HG03196 (cell line): Measurements from ENCODE around the gene PIP5K1C.

Experiments used
- ATAC-seq: cut with Tn5 transposase; IDR thresholded peaks from one replicate; pipeline ENCODE4 v1.9.1; 2021; ENCODE audit not compliant: unreplicated experiment

PIP5K1C gene

GRCh38 chr19:3695124-3695733, 5.0 kb downstream of the PIP5K1C start:
- ATAC-seq: no peak

GRCh38 chr19:3694361-3695123, 5.7 kb downstream of the PIP5K1C start:
- ATAC-seq: no peak

GRCh38 chr19:3693025-3693925, 7.0 kb downstream of the PIP5K1C start:
- ATAC-seq: no peak

- ATAC-seq: no peak
Measured at GRCh38 chr19:3692141-3693024, 7.9 kb downstream of the PIP5K1C start.

GRCh38 chr19:3691726-3692125, 8.5 kb downstream of the PIP5K1C start:
- no peak for ATAC-seq

GRCh38 chr19:3691372-3691716, 8.9 kb downstream of the PIP5K1C start:
- ATAC-seq: no peak

GRCh38 chr19:3690551-3691371, 9.5 kb downstream of the PIP5K1C start:
- ATAC-seq: no peak

GRCh38 chr19:3687774-3688706, 12.2 kb downstream of the PIP5K1C start:
- no peak for ATAC-seq

- ATAC-seq: no peak
Measured at GRCh38 chr19:3687393-3687773, 12.9 kb downstream of the PIP5K1C start.

- ATAC-seq: no peak
Measured at GRCh38 chr19:3684817-3685410, 15.4 kb downstream of the PIP5K1C start.

GRCh38 chr19:3684054-3684816, 16.0 kb downstream of the PIP5K1C start:
- no peak for ATAC-seq

GRCh38 chr19:3683405-3684053, 16.7 kb downstream of the PIP5K1C start:
- no peak for ATAC-seq

GRCh38 chr19:3682741-3683404, 17.4 kb downstream of the PIP5K1C start:
- ATAC-seq: no peak

GRCh38 chr19:3682286-3682685, 18.0 kb downstream of the PIP5K1C start:
- no peak for ATAC-seq

- ATAC-seq: no peak
Measured at GRCh38 chr19:3680939-3681338, 19.3 kb downstream of the PIP5K1C start.

- ATAC-seq: no peak
Measured at GRCh38 chr19:3679581-3679980, 20.7 kb downstream of the PIP5K1C start.

GRCh38 chr19:3679138-3679537, 21.1 kb downstream of the PIP5K1C start:
- no peak for ATAC-seq
